Hepatocyte (in vitro differentiated cells): ENCODE results near the gene HIPK3. TPM values are rescaled to one million over a fixed set of nuclear protein-coding genes. Genes with fewer than 3 reads are reported as not detected.
"Not testable (repeated sequence)": the region's sequence is repeated elsewhere in the genome, so short reads cannot be mapped to it uniquely, and the experiment has no call there.

Experiments used
- DNase-seq: peaks from one replicate; pipeline ENCODE4 v3.0.0-alpha.2; 2016; ENCODE audit warnings: low spot score
- H2AFZ ChIP-seq: fragments of 200-600 bp; sonication (generic); 2 replicates; pipeline ENCODE4 v1.6.0; 2016; ENCODE audit warnings: antibody characterized with exemption, mild to moderate bottlenecking
- H3K27ac ChIP-seq: fragments of 200-600 bp; sonication (generic); 2 replicates; pipeline ENCODE4 v1.5.1; 2016; ENCODE audit warnings: mild to moderate bottlenecking
- H3K27me3 ChIP-seq: fragments of 200-600 bp; sonication (generic); 2 replicates; pipeline ENCODE4 v1.6.1; 2016
- H3K36me3 ChIP-seq: fragments of 200-600 bp; sonication (generic); replicated peaks from 2 replicates; pipeline ENCODE4 v1.5.1; 2016; ENCODE audit warnings: low read depth; ENCODE audit not compliant: insufficient read depth
- H3K4me1 ChIP-seq: fragments of 200-600 bp; sonication (generic); 2 replicates; pipeline ENCODE4 v1.5.1; 2016; ENCODE audit warnings: mild to moderate bottlenecking, moderate library complexity; ENCODE audit not compliant: insufficient read depth
- H3K4me2 ChIP-seq: fragments of 200-600 bp; sonication (generic); 2 replicates; pipeline ENCODE4 v1.6.0; 2016
- H3K4me3 ChIP-seq: fragments of 200-600 bp; sonication (generic); 2 replicates; pipeline ENCODE4 v1.5.1; 2016; ENCODE audit warnings: mild to moderate bottlenecking
- H3K79me2 ChIP-seq: fragments of 200-600 bp; sonication (generic); 2 replicates; pipeline ENCODE4 v1.6.0; 2017; ENCODE audit warnings: mild to moderate bottlenecking
- H3K9me2 ChIP-seq: fragments of 200-600 bp; sonication (generic); replicated peaks from 2 replicates; pipeline ENCODE4 v1.6.0; 2017; ENCODE audit warnings: mild to moderate bottlenecking; ENCODE audit not compliant: insufficient read depth
- H3K9me3 ChIP-seq: fragments of 200-600 bp; sonication (generic); 2 replicates; pipeline ENCODE4 v1.5.1; 2016; ENCODE audit warnings: low read depth, mild to moderate bottlenecking
- H4K20me1 ChIP-seq: fragments of 200-600 bp; sonication (generic); 2 replicates; pipeline ENCODE4 v1.6.0; 2016; ENCODE audit warnings: mild to moderate bottlenecking; ENCODE audit not compliant: insufficient read depth, poor library complexity, severe bottlenecking
- EZH2 ChIP-seq: fragments of 200-600 bp; sonication (generic); IDR thresholded peaks from 2 replicates; pipeline ENCODE4 v1.6.1; 2016; ENCODE audit warnings: antibody characterized with exemption, mild to moderate bottlenecking, borderline replicate concordance
- EZH2phosphoT487 ChIP-seq: fragments of 200-600 bp; sonication (generic); IDR thresholded peaks from one replicate; pipeline ENCODE4 v1.6.1; 2018; ENCODE audit warnings: antibody characterized with exemption, mild to moderate bottlenecking, low read depth, moderate library complexity; ENCODE audit not compliant: unreplicated experiment, severe bottlenecking
- WGBS: methylation state at CpG from one replicate; pipeline ENCODE4 v1.1.6; 2016; ENCODE audit warnings: low lambda C conversion rate; ENCODE audit errors: missing lambda C conversion rate; 5-methylcytosine and 5-hydroxymethylcytosine counted together
- polyA plus RNA-seq: library from polyadenylated mRNA; unstranded; fragments of >200 nt; fragmentation: Nextera tagmentation; extraction: Ambion mirVana; gene quantifications from 2 replicates; pipeline ENCODE4 v1.2.1, GENCODE V29; 2016
- total RNA-seq: library from RNA; depleted of rRNA; stranded (reverse); fragments of >200 nt; gene quantifications from 2 replicates; pipeline ENCODE4 v1.2.3, GENCODE V29; 2014
- TF ChIP-seq, protein P1 (sequence below): fragments of 200-600 bp; sonication (generic); IDR thresholded peaks from 2 replicates; pipeline ENCODE4 v1.5.1; 2016; ENCODE audit warnings: antibody characterized with exemption, mild to moderate bottlenecking; ENCODE audit not compliant: poor library complexity

The HIPK3 gene
- total and polyA plus RNA-seq, 2 experiments from 2014 or later, result 25.0 to 123 TPM

DNA sequence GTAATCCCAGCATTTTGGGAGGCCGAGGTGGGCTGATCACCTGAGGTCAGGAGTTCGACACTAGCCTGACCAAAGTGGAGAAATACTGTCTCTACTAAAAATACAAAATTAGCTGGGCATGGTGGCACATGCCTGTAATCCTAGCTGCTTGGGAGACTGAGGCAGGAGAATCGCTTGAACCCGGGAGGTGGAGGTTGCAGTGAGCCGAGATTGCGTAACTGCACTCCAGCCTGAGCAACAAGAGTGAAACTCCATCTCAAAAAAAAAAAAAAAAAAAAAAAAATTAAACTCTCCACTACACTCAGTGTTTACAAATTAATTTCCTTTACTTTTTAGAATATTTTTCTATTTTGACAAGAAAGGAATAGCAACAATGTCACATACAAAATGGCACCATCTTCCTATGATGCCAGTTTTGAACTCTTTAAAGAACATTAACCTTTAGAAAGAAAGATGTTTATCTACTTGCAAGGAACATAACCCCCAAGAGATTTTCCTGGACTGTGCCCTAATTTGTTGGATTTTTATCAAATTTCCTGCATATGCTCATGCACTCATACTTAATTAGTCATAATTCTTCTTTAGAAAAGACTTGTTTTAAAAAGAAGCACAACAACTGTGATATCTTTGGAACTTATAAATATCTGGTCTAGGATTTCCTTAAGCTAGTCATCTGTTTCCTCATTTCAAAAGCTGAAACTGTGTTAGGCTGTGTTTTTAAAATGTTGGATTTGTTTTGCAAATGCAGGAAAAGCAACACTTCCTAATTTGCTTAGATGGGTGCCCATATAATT is 22.6 kb upstream of the HIPK3 start:
- H3K79me2 ChIP-seq, result no peaks in the 10 kb centered on the region
- H3K4me3 ChIP-seq, result no peak overlapping the region
- H3K9me3 ChIP-seq, result no peaks in the 10 kb centered on the region
- H3K36me3 ChIP-seq, result no peaks in the 10 kb centered on the region
- TF ChIP-seq, protein P1, sequence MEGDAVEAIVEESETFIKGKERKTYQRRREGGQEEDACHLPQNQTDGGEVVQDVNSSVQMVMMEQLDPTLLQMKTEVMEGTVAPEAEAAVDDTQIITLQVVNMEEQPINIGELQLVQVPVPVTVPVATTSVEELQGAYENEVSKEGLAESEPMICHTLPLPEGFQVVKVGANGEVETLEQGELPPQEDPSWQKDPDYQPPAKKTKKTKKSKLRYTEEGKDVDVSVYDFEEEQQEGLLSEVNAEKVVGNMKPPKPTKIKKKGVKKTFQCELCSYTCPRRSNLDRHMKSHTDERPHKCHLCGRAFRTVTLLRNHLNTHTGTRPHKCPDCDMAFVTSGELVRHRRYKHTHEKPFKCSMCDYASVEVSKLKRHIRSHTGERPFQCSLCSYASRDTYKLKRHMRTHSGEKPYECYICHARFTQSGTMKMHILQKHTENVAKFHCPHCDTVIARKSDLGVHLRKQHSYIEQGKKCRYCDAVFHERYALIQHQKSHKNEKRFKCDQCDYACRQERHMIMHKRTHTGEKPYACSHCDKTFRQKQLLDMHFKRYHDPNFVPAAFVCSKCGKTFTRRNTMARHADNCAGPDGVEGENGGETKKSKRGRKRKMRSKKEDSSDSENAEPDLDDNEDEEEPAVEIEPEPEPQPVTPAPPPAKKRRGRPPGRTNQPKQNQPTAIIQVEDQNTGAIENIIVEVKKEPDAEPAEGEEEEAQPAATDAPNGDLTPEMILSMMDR, result no peak
- TF ChIP-seq EZH2phosphoT487 (no peak), EZH2 (no peak)
- no peaks in the 10 kb centered on the region for H3K27me3 ChIP-seq
- no peaks in the 10 kb centered on the region for H4K20me1 ChIP-seq
- H3K27ac ChIP-seq, result peak overlapping the region; percentile 7
- WGBS, result 97% methylated on average over 6 of the region's 6 CpGs
- no peaks in the 10 kb centered on the region for H3K9me2 ChIP-seq
- DNase-seq, result no peak
- H2AFZ ChIP-seq, result no peak overlapping the region
- no peak overlapping the region for H3K4me2 ChIP-seq
- peaks cover 6% of the 10 kb centered on the region for H3K4me1 ChIP-seq

DNA sequence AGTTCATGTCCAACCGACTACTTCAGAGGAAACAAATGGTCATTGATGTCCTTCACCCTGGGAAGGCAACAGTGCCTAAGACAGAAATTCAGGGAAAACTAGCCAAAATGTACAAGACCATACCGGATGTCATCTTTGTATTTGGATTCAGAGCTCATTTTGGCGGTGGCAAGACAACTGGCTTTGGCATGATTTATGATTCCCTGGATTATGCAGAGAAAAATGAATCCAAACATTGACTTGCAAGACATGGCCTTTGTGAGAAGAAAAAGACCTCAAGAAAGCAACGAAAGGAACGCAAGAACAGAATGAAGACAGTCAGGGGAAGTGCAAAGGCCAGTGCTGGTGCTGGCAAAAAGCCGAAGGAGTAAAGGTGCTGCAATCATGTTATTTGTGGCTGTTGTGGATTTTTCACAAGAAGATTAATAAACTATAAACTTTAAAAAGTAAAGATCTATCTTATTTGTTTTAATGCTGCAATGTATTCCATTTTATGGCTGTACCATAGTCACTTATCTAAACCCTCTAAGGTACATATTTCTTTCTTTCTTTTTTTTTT is 20.1 kb upstream of the HIPK3 start:
- H3K4me1 ChIP-seq, result peaks cover 6% of the 10 kb centered on the region
- DNase-seq, result no peak
- no peak for TF ChIP-seq EZH2phosphoT487
- TF ChIP-seq EZH2, result no peak
- TF ChIP-seq, protein P1, result no peak
- H2AFZ ChIP-seq, result no peak overlapping the region
- H3K79me2 ChIP-seq, result no peaks in the 10 kb centered on the region
- no peak overlapping the region for H3K4me2 ChIP-seq
- WGBS, result 89% methylated on average over 6 of the region's 6 CpGs
- no peaks in the 10 kb centered on the region for H3K36me3 ChIP-seq
- no peaks in the 10 kb centered on the region for H3K9me3 ChIP-seq
- H4K20me1 ChIP-seq, result no peaks in the 10 kb centered on the region
- H3K9me2 ChIP-seq, result no peaks in the 10 kb centered on the region
- no peak overlapping the region for H3K4me3 ChIP-seq
- H3K27me3 ChIP-seq, result no peaks in the 10 kb centered on the region
- no peak overlapping the region for H3K27ac ChIP-seq

DNA sequence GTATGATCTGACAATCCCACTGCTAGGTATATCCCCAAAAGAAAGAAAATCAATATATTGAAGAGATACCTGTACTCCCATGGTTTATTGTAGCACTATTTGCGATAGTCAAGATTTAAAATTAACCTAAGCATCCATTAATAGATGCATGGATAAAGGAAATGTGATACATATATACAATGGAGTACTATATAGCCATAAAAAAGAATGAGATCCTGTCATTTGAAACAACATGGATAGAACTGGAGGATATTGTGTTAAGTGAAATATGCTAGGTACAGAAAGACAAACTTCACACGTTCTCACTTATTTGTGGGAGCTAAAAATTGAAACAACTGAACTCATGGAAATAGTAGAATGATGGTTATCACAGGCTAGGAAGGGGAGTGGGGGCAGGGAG is 14.6 kb upstream of the HIPK3 start:
- no peak overlapping the region for H2AFZ ChIP-seq
- 88% methylated on average over 2 of the region's 2 CpGs for WGBS
- H3K4me1 ChIP-seq, result no peaks in the 10 kb centered on the region
- H4K20me1 ChIP-seq, result no peaks in the 10 kb centered on the region
- H3K36me3 ChIP-seq, result no peaks in the 10 kb centered on the region
- no peaks in the 10 kb centered on the region for H3K9me3 ChIP-seq
- H3K4me3 ChIP-seq, result no peak overlapping the region
- no peaks in the 10 kb centered on the region for H3K9me2 ChIP-seq
- no peak for DNase-seq
- H3K27ac ChIP-seq, result no peak overlapping the region
- H3K4me2 ChIP-seq, result no peak overlapping the region
- no peaks in the 10 kb centered on the region for H3K79me2 ChIP-seq
- H3K27me3 ChIP-seq, result no peaks in the 10 kb centered on the region
- TF ChIP-seq EZH2phosphoT487 (no peak), EZH2 (no peak)
- TF ChIP-seq, protein P1, result no peak

DNA sequence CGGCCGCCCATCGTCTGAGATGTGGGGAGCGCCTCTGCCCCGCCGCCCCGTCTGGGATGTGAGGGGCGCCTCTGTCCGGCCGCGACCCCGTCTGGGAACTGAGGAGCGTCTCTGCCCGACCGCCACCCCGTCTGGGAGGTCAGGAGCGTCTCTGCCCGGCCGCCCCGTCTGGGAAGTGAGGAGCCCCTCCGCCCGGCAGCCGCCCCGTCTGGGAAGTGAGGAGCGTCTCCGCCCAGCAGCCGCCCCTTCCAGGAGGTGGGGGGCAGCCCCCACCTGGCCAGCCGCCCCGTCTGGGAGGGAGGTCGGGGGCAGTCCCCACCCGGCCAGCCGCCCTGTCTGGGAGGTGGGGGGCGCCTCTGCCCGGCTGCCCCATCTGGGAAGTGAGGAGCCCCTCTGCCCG is 13.5 kb upstream of the HIPK3 start:
- not testable (repeated sequence) for H2AFZ ChIP-seq, H3K4me3 ChIP-seq, H3K4me1 ChIP-seq, H3K36me3 ChIP-seq, H3K27me3 ChIP-seq, H3K9me2 ChIP-seq, H3K27ac ChIP-seq, H3K79me2 ChIP-seq, H3K9me3 ChIP-seq, H4K20me1 ChIP-seq, H3K4me2 ChIP-seq, DNase-seq
- WGBS, result 91% methylated on average over 17 of the region's 35 CpGs
